ENCODE results near the gene MKRN2OS. TPM values are rescaled to one million over a fixed set of nuclear protein-coding genes. Genes with fewer than 3 reads are reported as not detected.

Gene MKRN2OS, protein sequence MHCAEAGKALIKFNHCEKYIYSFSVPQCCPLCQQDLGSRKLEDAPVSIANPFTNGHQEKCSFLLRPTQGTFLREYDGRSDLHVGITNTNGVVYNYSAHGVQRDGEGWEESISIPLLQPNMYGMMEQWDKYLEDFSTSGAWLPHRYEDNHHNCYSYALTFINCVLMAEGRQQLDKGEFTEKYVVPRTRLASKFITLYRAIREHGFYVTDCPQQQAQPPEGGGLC
- total RNA-seq: not detected
- long read RNA-seq: 0 reads

GRCh38 chr3:12545473-12545791 lies at the start of gene MKRN2OS:
MKRN2OS (minus strand) TSS chr3:12545499; CDS start chr3:12545464, 35 bp downstream.
- ATAC-seq (ENCODE audit: poor library complexity) (peak; percentile 56), DNase-seq (no peak)
- intact Hi-C loops (cut with DNase I): no loop called here

DNA sequence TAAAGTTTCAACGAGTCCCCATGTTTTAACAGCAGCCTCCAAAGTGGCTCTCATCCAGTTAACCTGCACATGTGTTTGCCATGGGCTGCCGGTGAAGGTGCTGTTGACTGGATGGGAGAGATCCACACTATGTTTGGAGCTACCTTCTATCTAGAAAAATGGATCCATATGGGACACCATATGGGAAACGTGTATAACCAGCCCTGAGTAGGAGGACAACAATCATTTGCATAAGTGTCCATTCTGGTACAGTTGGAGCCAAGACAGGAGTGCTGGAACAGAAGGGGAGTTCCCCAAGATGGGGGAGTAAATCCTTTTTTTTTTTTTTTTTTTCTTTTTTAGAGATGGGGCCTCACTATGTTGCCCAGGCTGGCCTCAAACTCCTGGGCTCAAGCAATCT lies 48.2 kb upstream of the MKRN2OS start:
- ATAC-seq (ENCODE audit: poor library complexity): no peak
- no peak for DNase-seq
- intact Hi-C loops (cut with DNase I): no loop called here

DNA sequence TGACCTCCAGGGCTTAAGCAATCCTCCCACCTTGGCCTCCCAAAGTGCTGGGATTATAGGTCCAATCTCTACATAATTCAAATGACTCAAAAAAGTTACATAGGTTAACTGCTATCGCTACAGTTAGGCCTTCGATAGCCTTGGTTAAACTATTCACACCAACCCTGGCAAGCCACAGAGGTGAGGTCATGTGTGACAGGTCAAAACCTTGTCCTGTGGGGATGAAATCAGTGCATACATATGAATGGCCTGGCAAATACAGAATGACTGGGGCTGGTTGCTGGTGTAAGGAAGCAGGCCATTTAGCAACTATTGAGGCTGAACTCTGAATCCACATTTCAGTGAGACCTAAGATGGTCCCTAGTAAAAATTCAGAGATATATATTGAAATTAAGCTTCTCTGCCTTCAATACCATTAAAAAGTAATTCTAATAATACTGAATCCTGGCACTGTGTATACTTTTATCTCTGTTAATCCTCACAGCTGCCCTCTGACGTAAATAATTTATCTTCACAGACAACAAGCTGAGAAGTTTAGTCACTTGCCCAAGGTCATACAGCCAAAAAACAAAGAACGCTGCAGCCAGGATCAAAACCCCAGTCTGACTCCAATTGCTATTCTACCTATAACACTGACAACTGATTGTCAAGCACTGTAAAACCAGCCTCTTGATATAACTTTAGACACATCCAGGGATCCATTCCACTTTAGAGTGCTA lies 46.9 kb upstream of the MKRN2OS start:
- ATAC-seq (ENCODE audit: poor library complexity) (peak; percentile 59), DNase-seq (no peak)
- intact Hi-C loops (cut with DNase I): no loop called here

DNA sequence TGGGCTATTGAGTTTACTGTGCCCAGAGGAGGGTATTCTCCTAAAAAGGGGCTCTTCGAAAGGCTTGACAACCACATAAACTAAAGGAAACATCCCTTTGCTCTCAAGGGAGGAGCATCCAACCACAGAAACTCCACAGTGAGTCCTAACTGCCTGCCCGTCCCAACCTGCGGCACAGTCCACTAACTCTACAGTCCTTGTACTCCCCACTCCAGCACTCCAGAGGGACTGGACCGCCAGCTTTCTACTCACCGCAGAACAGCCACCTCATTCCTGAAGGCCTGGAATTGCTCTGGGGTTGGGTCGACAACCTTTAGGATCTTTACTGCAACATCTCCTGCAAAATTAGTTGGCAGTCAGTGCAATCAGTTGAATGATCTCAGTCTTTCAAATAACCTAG lies 46.2 kb upstream of the MKRN2OS start:
- ATAC-seq (ENCODE audit: poor library complexity): no peak
- no peak for DNase-seq
- intact Hi-C loops (cut with DNase I): no loop called here

- DNase-seq (no peak), ATAC-seq (ENCODE audit: poor library complexity) (no peak)
- intact Hi-C loops (cut with DNase I): no loop called here
Measured at GRCh38 chr3:12590096-12590495, 44.8 kb upstream of the MKRN2OS start.

DNA sequence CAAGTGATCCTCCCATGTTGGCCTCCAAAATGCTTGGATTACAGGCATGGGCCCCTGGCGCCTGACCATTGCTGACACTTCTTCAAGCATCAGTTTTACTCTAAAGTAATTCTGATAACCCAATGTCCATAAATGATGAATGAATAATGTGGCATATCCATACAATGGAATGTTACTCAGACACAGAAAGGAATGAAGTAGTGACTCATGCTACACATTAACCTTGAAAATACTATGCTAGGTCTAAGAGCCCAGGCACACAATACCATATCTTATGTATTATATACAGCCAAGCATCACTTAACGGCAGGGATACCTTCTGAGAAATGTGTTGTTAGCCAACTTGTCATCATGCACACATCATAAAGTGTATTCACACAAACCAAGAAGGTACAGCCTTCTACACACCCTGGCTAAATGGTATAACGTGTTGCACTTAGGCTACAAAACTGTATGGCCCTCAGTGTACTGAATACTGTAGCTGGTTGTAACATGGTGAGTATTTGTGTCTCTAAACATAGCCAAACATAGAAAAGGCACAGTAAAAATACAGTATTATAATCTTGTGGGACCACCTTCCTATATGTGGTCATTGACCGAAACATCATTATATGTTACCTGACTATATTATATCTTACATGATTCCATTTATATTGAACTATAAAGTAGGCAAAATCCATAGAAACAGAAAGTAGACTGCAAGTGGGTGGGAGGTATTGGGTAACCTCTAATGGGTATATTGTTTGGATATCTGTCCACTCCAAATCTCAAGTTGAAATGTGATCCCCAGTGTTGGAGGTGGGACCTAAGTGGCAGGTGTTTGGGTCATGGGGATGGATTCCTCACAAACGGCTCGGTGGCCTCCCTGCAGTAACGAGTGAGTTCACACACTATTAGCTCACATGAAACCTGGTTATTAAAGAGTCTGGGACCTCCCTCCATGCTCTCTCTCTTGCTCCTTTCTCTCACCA lies 43.0 kb upstream of the MKRN2OS start:
- no peak for DNase-seq
- intact Hi-C loops (cut with DNase I): no loop called here
- ATAC-seq (ENCODE audit: poor library complexity): no peak

DNA sequence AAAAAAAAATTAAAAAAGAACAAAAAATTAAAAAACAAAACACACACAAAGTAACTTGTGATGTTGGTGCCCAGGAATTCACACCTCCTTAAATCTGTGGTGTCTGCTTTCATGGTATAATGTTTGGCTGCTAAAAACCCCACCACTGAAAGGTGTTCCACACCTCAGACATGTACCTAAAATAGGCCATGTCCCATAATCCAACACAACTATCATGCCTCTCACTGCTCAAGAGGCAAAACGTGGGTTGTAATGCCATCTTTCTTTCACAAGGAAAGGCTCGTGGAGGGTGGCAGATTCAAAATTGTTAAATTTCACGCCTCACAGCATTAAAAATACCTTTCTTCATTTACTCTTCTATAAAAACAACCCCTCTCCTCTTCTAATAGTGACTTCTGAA lies 41.1 kb upstream of the MKRN2OS start:
- DNase-seq: no peak

GRCh38 chr3:12585970-12586369 lies 40.7 kb upstream of the MKRN2OS start:
- intact Hi-C loops (cut with DNase I): no loop called here
- no peak for ATAC-seq (ENCODE audit: poor library complexity)
- no peak for DNase-seq

More for the DNA sequence above, 41.1 kb upstream of the MKRN2OS start:
- intact Hi-C loops (cut with DNase I): no loop called here
- no peak for ATAC-seq (ENCODE audit: poor library complexity)

DNA sequence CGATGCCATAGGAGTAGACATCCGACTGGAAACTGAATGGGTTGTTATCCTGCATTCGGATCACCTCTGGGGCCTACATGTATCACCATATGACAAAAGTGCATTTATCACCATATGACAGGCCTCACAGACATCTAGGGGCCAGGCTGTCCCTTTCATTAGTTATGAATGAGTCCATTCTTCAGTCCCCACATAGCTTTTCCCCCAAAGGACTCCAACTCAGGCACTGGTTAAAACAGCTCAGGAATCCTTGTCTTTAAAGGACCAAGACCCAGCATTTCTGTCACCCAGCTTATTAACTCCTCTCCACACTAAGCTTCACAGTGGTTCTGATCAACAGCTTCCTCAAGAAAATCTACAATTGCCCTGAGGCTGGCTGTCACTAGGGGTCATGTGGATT lies 39.9 kb upstream of the MKRN2OS start:
- DNase-seq (no peak), ATAC-seq (ENCODE audit: poor library complexity) (no peak)
- intact Hi-C loops (cut with DNase I): no loop called here

DNA sequence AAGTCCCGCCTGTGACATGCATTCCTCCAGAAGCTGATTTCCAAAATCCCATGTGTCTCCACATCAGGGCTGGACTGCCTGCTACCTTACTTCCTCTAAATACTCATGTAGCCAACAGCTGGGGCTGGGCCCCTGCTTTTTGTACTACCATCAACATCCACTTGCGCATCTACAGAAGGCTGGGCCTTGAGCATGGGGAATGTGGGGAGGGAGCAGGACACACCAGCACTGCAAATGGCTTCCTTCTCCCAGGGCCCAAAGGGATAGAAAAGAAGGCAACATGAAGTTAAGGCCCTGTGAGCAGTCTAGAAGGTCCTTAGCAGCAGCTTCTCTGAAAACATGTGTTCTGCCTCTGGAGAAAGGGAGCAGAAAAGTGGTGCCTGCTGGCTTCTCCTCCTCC lies 38.8 kb upstream of the MKRN2OS start:
- DNase-seq (no peak), ATAC-seq (ENCODE audit: poor library complexity) (no peak)
- intact Hi-C loops (cut with DNase I): no loop called here

DNA sequence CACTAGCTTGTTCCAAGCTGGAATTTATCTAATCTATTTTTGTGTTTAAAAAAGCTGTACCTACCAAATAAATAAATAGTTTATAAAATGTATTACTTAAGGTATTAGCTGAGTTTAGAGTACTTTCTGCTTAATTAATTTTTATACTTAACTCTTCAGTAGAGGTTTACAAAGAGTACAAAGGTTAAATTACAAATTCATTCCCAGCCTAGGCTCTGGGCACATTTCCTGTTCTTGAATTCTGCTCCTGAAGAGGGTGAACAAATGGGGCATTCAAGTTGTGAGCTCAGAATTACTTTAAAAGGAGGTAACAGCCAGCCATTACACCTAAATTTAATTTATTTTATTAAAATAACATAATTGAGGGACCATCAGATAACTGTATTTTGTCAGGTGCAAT lies 38.0 kb upstream of the MKRN2OS start:
- intact Hi-C loops (cut with DNase I): no loop called here
- DNase-seq (no peak), ATAC-seq (ENCODE audit: poor library complexity) (no peak)

DNA sequence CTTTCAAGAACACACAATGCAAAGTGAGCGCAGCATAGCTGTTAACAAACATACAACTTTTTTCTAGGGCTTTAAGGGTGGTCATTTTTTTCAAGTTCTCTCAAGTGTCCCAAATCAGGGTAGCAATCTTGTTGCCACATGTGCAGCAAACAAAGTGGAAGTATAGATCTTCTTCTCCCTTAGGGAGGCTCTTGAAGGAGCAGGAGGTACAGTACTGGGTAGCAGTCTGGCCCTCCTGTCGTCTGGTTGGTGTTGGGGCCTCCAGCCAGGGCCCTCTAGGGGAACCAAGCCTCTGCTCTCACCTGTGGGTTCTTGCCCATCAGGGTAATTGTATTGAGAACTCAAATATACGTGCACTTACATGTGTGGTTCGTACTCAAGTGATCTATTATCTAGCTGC lies 37.4 kb upstream of the MKRN2OS start:
- ATAC-seq (ENCODE audit: poor library complexity): no peak
- DNase-seq: no peak
- intact Hi-C loops (cut with DNase I): no loop called here

DNA sequence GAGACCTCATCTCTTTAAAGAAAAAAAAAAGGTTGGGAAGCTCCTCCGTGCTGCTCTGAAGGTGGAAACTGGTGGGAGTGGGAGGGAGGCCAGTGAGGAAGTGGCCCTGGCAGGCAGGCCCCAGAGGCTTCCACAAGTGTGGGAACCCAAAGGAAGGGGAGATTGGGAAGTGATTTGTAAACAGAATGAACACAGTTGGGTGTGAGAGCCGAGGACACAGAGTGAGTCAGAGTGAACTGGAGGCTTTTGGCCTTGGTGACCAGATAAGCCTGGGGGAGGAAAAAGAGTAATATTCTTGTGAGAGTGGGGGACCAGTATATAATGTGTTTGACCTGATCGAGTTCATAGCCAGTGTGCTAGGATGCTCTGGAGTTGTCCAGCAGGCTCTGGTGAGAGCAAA lies 34.6 kb upstream of the MKRN2OS start:
- DNase-seq: no peak
- intact Hi-C loops (cut with DNase I): no loop called here
- no peak for ATAC-seq (ENCODE audit: poor library complexity)

- no peak for DNase-seq
- intact Hi-C loops (cut with DNase I): no loop called here
- no peak for ATAC-seq (ENCODE audit: poor library complexity)
Measured at GRCh38 chr3:12579456-12579855, 34.2 kb upstream of the MKRN2OS start.

- no peak for ATAC-seq (ENCODE audit: poor library complexity)
- DNase-seq: no peak
- intact Hi-C loops (cut with DNase I): no loop called here
Measured at GRCh38 chr3:12578742-12579141, 33.4 kb upstream of the MKRN2OS start.

GRCh38 chr3:12577379-12577778 lies 32.1 kb upstream of the MKRN2OS start:
- intact Hi-C loops (cut with DNase I): no loop called here
- DNase-seq (no peak), ATAC-seq (ENCODE audit: poor library complexity) (no peak)

DNA sequence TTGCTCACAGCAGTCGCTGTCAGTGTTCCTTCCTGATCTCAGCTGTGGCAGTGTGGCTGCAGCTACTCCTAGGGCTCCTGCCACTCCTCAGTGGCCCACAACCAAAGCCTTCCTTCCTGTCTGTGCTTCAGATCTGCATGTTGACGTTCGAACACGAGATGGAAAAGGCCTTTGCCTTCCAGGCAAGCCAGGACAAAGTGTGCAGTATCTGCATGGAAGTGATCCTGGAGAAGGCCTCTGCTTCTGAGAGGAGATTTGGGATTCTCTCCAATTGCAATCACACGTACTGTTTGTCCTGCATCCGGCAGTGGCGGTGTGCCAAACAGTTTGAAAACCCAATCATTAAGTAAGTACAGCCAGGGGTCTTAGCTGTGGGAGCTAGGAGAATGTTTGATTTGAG lies 29.4 kb upstream of the MKRN2OS start:
- DNase-seq (no peak), ATAC-seq (ENCODE audit: poor library complexity) (peak; percentile 83)

GRCh38 chr3:12574131-12574530 lies 28.8 kb upstream of the MKRN2OS start:
- DNase-seq: no peak
- intact Hi-C loops (cut with DNase I): no loop called here
- ATAC-seq (ENCODE audit: poor library complexity): no peak

More for the DNA sequence above, 29.4 kb upstream of the MKRN2OS start:
- intact Hi-C loops (cut with DNase I): no loop called here

DNA sequence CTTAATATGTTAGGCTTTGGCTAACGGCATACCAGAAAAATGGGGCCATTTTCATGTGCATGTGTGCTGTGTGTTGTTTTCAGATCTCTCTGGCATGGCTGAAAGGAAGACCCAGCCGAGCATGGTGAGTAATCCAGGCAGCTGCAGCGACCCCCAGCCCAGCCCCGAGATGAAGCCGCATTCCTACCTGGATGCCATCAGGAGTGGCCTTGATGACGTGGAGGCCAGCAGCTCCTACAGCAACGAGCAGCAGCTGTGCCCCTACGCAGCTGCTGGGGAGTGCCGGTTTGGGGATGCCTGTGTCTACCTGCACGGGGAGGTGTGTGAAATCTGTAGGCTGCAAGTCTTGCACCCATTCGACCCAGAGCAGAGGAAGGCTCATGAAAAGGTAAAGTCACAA lies 26.7 kb upstream of the MKRN2OS start:
- intact Hi-C loops (cut with DNase I): no loop called here
- no peak for DNase-seq
- ATAC-seq (ENCODE audit: poor library complexity): no peak

GRCh38 chr3:12569836-12570235 lies 24.5 kb upstream of the MKRN2OS start:
- no peak for ATAC-seq (ENCODE audit: poor library complexity)
- no peak for DNase-seq
- intact Hi-C loops (cut with DNase I): no loop called here
